ENCODE measurements around the gene METTL2B. TPM values are rescaled to one million over a fixed set of nuclear protein-coding genes. Genes with fewer than 3 reads are reported as not detected.
"Not testable (repeated sequence)": the region's sequence is repeated elsewhere in the genome, so short reads cannot be mapped to it uniquely, and the experiment has no call there.

Gene METTL2B
- total and polyA plus RNA-seq, 2 of the 13 experiments (the other 11 are each of a cell fraction or from before 2014, with no cell fraction given): 15.5 to 33.1 TPM

DNA sequence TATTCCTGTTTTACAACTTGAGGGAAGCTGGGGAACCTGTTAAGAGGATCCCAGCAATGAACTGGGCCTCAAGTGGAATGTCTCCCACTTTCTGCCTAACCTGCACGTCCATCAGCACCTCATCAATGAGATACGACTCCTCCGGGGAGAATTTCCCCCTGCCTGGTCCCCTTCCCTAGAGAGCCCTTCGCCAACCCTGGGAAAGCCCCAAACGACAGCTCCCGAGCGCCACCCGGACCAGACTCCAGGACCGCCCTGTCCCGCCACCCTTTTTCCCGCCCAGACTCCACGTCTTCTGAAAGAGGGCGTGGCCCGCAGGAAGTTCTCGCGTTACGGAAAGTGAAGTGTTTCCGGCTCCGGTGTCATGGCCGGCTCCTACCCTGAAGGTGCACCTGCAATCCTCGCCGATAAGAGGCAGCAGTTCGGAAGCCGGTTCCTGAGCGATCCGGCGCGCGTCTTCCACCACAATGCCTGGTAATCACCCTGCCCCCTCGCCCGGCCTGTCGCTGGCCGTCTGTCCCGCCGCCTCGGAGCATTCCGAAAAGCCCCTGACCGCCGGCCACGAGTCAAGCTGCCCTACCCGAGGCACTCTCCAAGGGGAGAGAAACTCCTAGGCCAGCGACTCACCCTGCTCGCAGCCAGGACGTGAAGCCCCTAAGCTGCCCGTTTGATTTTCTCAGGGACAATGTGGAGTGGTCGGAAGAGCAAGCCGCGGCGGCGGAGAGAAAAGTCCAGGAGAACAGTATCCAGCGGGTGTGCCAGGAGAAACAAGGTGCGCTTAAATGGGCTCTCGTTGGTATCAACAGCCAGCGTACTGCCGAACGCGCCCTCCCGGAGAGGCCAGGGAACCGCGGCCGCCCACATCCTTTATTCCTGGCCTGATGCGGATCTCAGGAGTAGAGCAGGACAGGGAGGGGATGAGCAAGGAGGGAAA, at the start of gene METTL2B (continued):
- TF ChIP-seq ZNF557 (CRISPR knock-in tag; IDR thresholded peaks at IDR 0.05) (peak; percentile 78; the same call in 1 of the 2 replicates), ZNF781 (CRISPR knock-in tag; IDR thresholded peaks at IDR 0.05; ENCODE audit: borderline replicate concordance, not compliant biosample characterization) (peak; percentile 71), SP1 (CRISPR knock-in tag; IDR thresholded peaks at IDR 0.05) (peak; percentile 85), DMAP1 (CRISPR knock-in tag; IDR thresholded peaks at IDR 0.05) (peak; percentile 89), ZNF766 (CRISPR knock-in tag; IDR thresholded peaks at IDR 0.05; ENCODE audit: borderline replicate concordance) (0 out of 2 replicates have a peak, but pooled peaks have one; percentile 58), HOXA3 (CRISPR knock-in tag; IDR thresholded peaks at IDR 0.05) (peak; percentile 88), POGZ (CRISPR knock-in tag; IDR thresholded peaks at IDR 0.05) (peak; percentile 93), MED1 (CRISPR knock-in tag; IDR thresholded peaks at IDR 0.05) (peak; percentile 37), KMT2B (CRISPR knock-in tag; IDR thresholded peaks at IDR 0.05) (peak; percentile 79), ZNF746 (CRISPR knock-in tag; IDR thresholded peaks at IDR 0.05) (0 out of 2 replicates have a peak, but pooled peaks have one; percentile 28), ATF7 (CRISPR knock-in tag; IDR thresholded peaks at IDR 0.05) (0 out of 2 replicates have a peak, but pooled peaks have one; percentile 45)
- TF ChIP-seq, protein P1, sequence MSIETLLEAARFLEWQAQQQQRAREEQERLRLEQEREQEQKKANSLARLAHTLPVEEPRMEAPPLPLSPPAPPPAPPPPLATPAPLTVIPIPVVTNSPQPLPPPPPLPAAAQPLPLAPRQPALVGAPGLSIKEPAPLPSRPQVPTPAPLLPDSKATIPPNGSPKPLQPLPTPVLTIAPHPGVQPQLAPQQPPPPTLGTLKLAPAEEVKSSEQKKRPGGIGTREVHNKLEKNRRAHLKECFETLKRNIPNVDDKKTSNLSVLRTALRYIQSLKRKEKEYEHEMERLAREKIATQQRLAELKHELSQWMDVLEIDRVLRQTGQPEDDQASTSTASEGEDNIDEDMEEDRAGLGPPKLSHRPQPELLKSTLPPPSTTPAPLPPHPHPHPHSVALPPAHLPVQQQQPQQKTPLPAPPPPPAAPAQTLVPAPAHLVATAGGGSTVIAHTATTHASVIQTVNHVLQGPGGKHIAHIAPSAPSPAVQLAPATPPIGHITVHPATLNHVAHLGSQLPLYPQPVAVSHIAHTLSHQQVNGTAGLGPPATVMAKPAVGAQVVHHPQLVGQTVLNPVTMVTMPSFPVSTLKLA (IDR thresholded peaks at IDR 0.05): 0 out of 2 replicates have a peak, but pooled peaks have one; percentile 17
- TF ChIP-seq, protein P2, sequence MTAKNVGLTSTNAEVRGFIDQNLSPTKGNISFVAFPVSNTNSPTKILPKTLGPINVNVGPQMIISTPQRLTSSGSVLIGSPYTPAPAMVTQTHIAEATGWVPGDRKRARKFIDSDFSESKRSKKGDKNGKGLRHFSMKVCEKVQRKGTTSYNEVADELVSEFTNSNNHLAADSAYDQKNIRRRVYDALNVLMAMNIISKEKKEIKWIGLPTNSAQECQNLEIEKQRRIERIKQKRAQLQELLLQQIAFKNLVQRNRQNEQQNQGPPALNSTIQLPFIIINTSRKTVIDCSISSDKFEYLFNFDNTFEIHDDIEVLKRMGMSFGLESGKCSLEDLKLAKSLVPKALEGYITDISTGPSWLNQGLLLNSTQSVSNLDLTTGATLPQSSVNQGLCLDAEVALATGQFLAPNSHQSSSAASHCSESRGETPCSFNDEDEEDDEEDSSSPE (CRISPR knock-in tag; IDR thresholded peaks at IDR 0.05): peak; percentile 97
- TF ChIP-seq SP1, ATF7 (IDR thresholded peaks at IDR 0.05): not testable (repeated sequence)
- TF ChIP-seq, protein P3, sequence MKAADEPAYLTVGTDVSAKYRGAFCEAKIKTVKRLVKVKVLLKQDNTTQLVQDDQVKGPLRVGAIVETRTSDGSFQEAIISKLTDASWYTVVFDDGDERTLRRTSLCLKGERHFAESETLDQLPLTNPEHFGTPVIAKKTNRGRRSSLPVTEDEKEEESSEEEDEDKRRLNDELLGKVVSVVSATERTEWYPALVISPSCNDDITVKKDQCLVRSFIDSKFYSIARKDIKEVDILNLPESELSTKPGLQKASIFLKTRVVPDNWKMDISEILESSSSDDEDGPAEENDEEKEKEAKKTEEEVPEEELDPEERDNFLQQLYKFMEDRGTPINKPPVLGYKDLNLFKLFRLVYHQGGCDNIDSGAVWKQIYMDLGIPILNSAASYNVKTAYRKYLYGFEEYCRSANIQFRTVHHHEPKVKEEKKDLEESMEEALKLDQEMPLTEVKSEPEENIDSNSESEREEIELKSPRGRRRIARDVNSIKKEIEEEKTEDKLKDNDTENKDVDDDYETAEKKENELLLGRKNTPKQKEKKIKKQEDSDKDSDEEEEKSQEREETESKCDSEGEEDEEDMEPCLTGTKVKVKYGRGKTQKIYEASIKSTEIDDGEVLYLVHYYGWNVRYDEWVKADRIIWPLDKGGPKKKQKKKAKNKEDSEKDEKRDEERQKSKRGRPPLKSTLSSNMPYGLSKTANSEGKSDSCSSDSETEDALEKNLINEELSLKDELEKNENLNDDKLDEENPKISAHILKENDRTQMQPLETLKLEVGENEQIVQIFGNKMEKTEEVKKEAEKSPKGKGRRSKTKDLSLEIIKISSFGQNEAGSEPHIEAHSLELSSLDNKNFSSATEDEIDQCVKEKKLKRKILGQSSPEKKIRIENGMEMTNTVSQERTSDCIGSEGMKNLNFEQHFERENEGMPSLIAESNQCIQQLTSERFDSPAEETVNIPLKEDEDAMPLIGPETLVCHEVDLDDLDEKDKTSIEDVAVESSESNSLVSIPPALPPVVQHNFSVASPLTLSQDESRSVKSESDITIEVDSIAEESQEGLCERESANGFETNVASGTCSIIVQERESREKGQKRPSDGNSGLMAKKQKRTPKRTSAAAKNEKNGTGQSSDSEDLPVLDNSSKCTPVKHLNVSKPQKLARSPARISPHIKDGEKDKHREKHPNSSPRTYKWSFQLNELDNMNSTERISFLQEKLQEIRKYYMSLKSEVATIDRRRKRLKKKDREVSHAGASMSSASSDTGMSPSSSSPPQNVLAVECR (CRISPR knock-in tag; IDR thresholded peaks at IDR 0.05; ENCODE audit: borderline replicate concordance): peak; percentile 89
- TF ChIP-seq, protein P4, sequence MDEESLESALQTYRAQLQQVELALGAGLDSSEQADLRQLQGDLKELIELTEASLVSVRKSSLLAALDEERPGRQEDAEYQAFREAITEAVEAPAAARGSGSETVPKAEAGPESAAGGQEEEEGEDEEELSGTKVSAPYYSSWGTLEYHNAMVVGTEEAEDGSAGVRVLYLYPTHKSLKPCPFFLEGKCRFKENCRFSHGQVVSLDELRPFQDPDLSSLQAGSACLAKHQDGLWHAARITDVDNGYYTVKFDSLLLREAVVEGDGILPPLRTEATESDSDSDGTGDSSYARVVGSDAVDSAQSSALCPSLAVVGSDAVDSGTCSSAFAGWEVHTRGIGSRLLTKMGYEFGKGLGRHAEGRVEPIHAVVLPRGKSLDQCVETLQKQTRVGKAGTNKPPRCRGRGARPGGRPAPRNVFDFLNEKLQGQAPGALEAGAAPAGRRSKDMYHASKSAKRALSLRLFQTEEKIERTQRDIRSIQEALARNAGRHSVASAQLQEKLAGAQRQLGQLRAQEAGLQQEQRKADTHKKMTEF (CRISPR knock-in tag; IDR thresholded peaks at IDR 0.05): peak; percentile 66; the same call in 1 of the 2 replicates
- TF ChIP-seq, protein P5, sequence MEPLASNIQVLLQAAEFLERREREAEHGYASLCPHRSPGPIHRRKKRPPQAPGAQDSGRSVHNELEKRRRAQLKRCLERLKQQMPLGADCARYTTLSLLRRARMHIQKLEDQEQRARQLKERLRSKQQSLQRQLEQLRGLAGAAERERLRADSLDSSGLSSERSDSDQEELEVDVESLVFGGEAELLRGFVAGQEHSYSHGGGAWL (CRISPR knock-in tag; IDR thresholded peaks at IDR 0.05): peak; percentile 50; the same call in 1 of the 2 replicates
- TF ChIP-seq, protein P6, sequence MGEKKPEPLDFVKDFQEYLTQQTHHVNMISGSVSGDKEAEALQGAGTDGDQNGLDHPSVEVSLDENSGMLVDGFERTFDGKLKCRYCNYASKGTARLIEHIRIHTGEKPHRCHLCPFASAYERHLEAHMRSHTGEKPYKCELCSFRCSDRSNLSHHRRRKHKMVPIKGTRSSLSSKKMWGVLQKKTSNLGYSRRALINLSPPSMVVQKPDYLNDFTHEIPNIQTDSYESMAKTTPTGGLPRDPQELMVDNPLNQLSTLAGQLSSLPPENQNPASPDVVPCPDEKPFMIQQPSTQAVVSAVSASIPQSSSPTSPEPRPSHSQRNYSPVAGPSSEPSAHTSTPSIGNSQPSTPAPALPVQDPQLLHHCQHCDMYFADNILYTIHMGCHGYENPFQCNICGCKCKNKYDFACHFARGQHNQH (CRISPR knock-in tag; IDR thresholded peaks at IDR 0.05): peak; percentile 54; the same call in 1 of the 2 replicates
